GM23248 (cell line): ENCODE data around the gene ADAT1. TPM values are rescaled to one million over a fixed set of nuclear protein-coding genes. Genes with fewer than 3 reads are reported as not detected.

Experiments
- DNase-seq: peaks from one replicate; pipeline ENCODE4 v3.0.0-alpha.2; 2015
- H2AFZ ChIP-seq: fragments of 200-600 bp; sonication (generic); 2 replicates; pipeline ENCODE4 v1.6.1; 2016; ENCODE audit warnings: antibody characterized with exemption
- H3F3A ChIP-seq: fragments of 200-600 bp; sonication (generic); 2 replicates; pipeline ENCODE4 v1.6.1; 2016; ENCODE audit warnings: mild to moderate bottlenecking, antibody characterized with exemption, mixed run types; ENCODE audit not compliant: insufficient read depth
- H3K27ac ChIP-seq: fragments of 200-600 bp; sonication (generic); 2 replicates; pipeline ENCODE4 v1.5.1; 2016; ENCODE audit warnings: mild to moderate bottlenecking
- H3K27me3 ChIP-seq: fragments of 200-600 bp; sonication (generic); replicated peaks from 2 replicates; pipeline ENCODE4 v1.6.1; 2016; ENCODE audit warnings: mild to moderate bottlenecking; ENCODE audit not compliant: insufficient read depth
- H3K36me3 ChIP-seq: fragments of 200-600 bp; sonication (generic); 2 replicates; pipeline ENCODE4 v1.6.1; 2016; ENCODE audit warnings: low read depth, mild to moderate bottlenecking
- H3K4me1 ChIP-seq: fragments of 200-600 bp; sonication (generic); 2 replicates; pipeline ENCODE4 v1.6.1; 2016; ENCODE audit warnings: mild to moderate bottlenecking; ENCODE audit not compliant: insufficient read depth
- H3K4me2 ChIP-seq: fragments of 200-600 bp; sonication (generic); one replicate; pipeline ENCODE4 v1.6.1; 2016; ENCODE audit warnings: mild to moderate bottlenecking; ENCODE audit not compliant: unreplicated experiment
- H3K4me3 ChIP-seq: fragments of 200-600 bp; sonication (generic); 2 replicates; pipeline ENCODE4 v1.5.1; 2016; ENCODE audit warnings: mild to moderate bottlenecking
- H3K79me2 ChIP-seq: fragments of 200-600 bp; sonication (generic); 2 replicates; pipeline ENCODE4 v1.6.1; 2016; ENCODE audit warnings: mild to moderate bottlenecking; ENCODE audit not compliant: insufficient read depth
- H3K9ac ChIP-seq: fragments of 200-600 bp; sonication (generic); 2 replicates; pipeline ENCODE4 v1.6.1; 2016; ENCODE audit warnings: mild to moderate bottlenecking
- H3K9me2 ChIP-seq: fragments of 200-600 bp; sonication (generic); 2 replicates; pipeline ENCODE4 v1.6.1; 2016; ENCODE audit warnings: mixed run types, mild to moderate bottlenecking, moderate library complexity; ENCODE audit not compliant: insufficient read depth
- H3K9me3 ChIP-seq: fragments of 200-600 bp; sonication (generic); one replicate; pipeline ENCODE4 v1.6.1; 2017; ENCODE audit warnings: low read depth
- H4K20me1 ChIP-seq: fragments of 200-600 bp; sonication (generic); 2 replicates; pipeline ENCODE4 v1.6.0; 2016; ENCODE audit not compliant: insufficient read depth
- EZH2 ChIP-seq: fragments of 200-600 bp; sonication (generic); IDR thresholded peaks from 2 replicates; pipeline ENCODE4 v1.6.1; 2018; ENCODE audit warnings: antibody characterized with exemption, mild to moderate bottlenecking; ENCODE audit not compliant: insufficient read depth, poor library complexity, severe bottlenecking
- EZH2phosphoT487 ChIP-seq: fragments of 200-600 bp; sonication (generic); IDR thresholded peaks from 2 replicates; pipeline ENCODE4 v1.6.1; 2018; ENCODE audit warnings: antibody characterized with exemption, moderate library complexity, mild to moderate bottlenecking, low read depth; ENCODE audit not compliant: insufficient read depth
- WGBS, 2 experiments: methylation state at CpG; one replicate each; pipeline ENCODE4 v1.1.6; 2015 to 2017; ENCODE audit warnings: low lambda C conversion rate in 2 of 2, low coverage in 1 of 2; ENCODE audit errors: missing lambda C conversion rate in 2 of 2; 5-methylcytosine and 5-hydroxymethylcytosine counted together
- in situ Hi-C: fragments of 300-500 bp; cut with MboI; formaldehyde crosslinking; loops from 2 replicates; pipeline ENCODE4 v1.15.0; 2020
- polyA plus RNA-seq: library from polyadenylated mRNA; unstranded; fragments of >200 nt; fragmentation: Nextera tagmentation; extraction: Ambion mirVana; gene quantifications from 2 replicates; pipeline ENCODE4 v1.2.1, GENCODE V29; 2016
- total RNA-seq: library from RNA; depleted of rRNA; stranded (reverse); fragments of >200 nt; shearing (Covaris generic); gene quantifications from 2 replicates; pipeline ENCODE4 v1.2.3, GENCODE V29; 2014; rRNA removed

Gene ADAT1
- total and polyA plus RNA-seq, 2 experiments from 2014 or later, result 18.9 to 31.3 TPM

DNA sequence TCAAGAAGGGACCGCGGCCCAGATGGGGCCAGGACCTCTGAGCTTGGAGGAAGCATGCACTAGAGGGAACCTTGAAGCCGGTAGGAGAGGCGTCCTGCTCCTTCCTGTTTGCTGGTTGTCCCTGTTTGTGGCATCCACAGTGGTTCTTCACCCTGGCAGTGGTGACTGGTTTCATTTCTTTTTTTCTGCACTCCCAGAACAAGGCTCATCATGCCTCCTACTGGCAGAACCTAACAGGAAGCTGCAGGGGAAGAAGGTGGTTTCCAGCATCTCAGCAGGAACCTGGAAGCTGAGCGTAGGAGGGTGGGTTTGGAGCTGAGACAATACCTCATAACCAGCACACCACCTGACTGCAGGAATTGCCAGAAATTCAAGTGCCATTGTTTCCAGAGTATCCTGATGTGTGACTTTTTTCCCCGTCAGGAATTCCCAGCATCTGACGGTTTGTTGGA is 72.8 kb downstream of the ADAT1 start:
- no peak overlapping the region for H3K9ac ChIP-seq
- H4K20me1 ChIP-seq, result no peaks in the 10 kb centered on the region
- H3K9me3 ChIP-seq, result no peaks in the 10 kb centered on the region
- no peak overlapping the region for H2AFZ ChIP-seq
- no peak overlapping the region for H3K4me2 ChIP-seq
- 0 out of 2 replicates have a peak, but pooled peaks cover 3% of the 10 kb centered on the region for H3K79me2 ChIP-seq
- H3K4me3 ChIP-seq, result no peak overlapping the region
- no peak overlapping the region for H3K27ac ChIP-seq
- H3K36me3 ChIP-seq, result no peaks in the 10 kb centered on the region
- DNase-seq, result peak; percentile 49
- TF ChIP-seq EZH2, result no peak
- TF ChIP-seq EZH2phosphoT487, result no peak
- H3F3A ChIP-seq, result peaks cover 4% of the 10 kb centered on the region
- H3K27me3 ChIP-seq, result no peaks in the 10 kb centered on the region
- WGBS, 2 experiments, result 98 to 99% methylated on average over 7 of the region's 7 CpGs
- in situ Hi-C loops, result no loop called here
- no peaks in the 10 kb centered on the region for H3K9me2 ChIP-seq
- H3K4me1 ChIP-seq, result no peaks in the 10 kb centered on the region

Other genes starting within 250 kb of the ADAT1 start
- 30.4 and 36.9 TPM in 2 replicates for gene CFDP1, start 189.8 kb downstream of the ADAT1 start, total RNA-seq
- gene CFDP1, start 189.8 kb downstream of the ADAT1 start, polyA plus RNA-seq, result 45.2 and 46.7 TPM in 2 replicates
- gene TMEM170A, start 158.6 kb downstream of the ADAT1 start, total RNA-seq, result 11.9 and 18.6 TPM in 2 replicates
- 10.3 and 12.6 TPM in 2 replicates for gene TMEM170A, start 158.6 kb downstream of the ADAT1 start, polyA plus RNA-seq
- 0.65 and 0.76 TPM in 2 replicates for gene CHST6, start 127.8 kb downstream of the ADAT1 start, total RNA-seq
- 0.10 and 0.20 TPM in 2 replicates for gene CHST6, start 127.8 kb downstream of the ADAT1 start, polyA plus RNA-seq
- 0.25 TPM in 1 of 2 replicates, not detected in the other for gene CHST5, start 87.2 kb downstream of the ADAT1 start, total RNA-seq
- not detected in 2 replicates for gene CHST5, start 87.2 kb downstream of the ADAT1 start, polyA plus RNA-seq
- 14.2 and 20.3 TPM in 2 replicates for gene TMEM231, start 67.0 kb downstream of the ADAT1 start, total RNA-seq
- 12.7 and 13.5 TPM in 2 replicates for gene TMEM231, start 67.0 kb downstream of the ADAT1 start, polyA plus RNA-seq
- 52.7 and 57.5 TPM in 2 replicates for gene GABARAPL2, start 56.9 kb downstream of the ADAT1 start, total RNA-seq
- gene GABARAPL2, start 56.9 kb downstream of the ADAT1 start, polyA plus RNA-seq, result 252 and 257 TPM in 2 replicates
- gene KARS1, start 24.4 kb upstream of the ADAT1 start, total RNA-seq, result 114 and 117 TPM in 2 replicates
- gene KARS1, start 24.4 kb upstream of the ADAT1 start, polyA plus RNA-seq, result 130 and 134 TPM in 2 replicates
- 44.8 and 60.7 TPM in 2 replicates for gene TERF2IP, start 24.5 kb upstream of the ADAT1 start, total RNA-seq
- 59.8 and 66.9 TPM in 2 replicates for gene TERF2IP, start 24.5 kb upstream of the ADAT1 start, polyA plus RNA-seq
- not detected in 2 replicates for gene CPHXL2, start 53.7 kb upstream of the ADAT1 start, total RNA-seq
- 0.15 TPM in 1 of 2 replicates, not detected in the other for gene CPHXL2, start 53.7 kb upstream of the ADAT1 start, polyA plus RNA-seq
- not detected in 2 replicates for gene DUXB, start 78.2 kb upstream of the ADAT1 start, total RNA-seq
- not detected in 2 replicates for gene DUXB, start 78.2 kb upstream of the ADAT1 start, polyA plus RNA-seq
- not detected in 2 replicates for gene CPHXL, start 103.2 kb upstream of the ADAT1 start, total RNA-seq
- not detected in 2 replicates for gene CPHXL, start 103.2 kb upstream of the ADAT1 start, polyA plus RNA-seq